HL-60 (cell line): Measurements from ENCODE around the gene CLSTN1.

ENCODE experiments used
- DNase-seq, 2 experiments: peaks; one replicate each; pipeline ENCODE4 v3.0.0-alpha.2; 2010 to 2020; ENCODE audit warnings: low read depth in 1 of 2, low spot score in 1 of 2
- H3K27ac ChIP-seq: fragments of 250-450 bp; sonication (Bioruptor Pico); replicated peaks from 2 replicates; pipeline ENCODE4 v1.5.1; 2020; ENCODE audit warnings: mild to moderate bottlenecking, moderate library complexity
- H3K27me3 ChIP-seq: fragments of 250-450 bp; sonication (Bioruptor Pico); 2 replicates; pipeline ENCODE4 v1.5.1; 2021; ENCODE audit warnings: mild to moderate bottlenecking, moderate library complexity; ENCODE audit not compliant: insufficient read depth, poor library complexity, severe bottlenecking
- H3K4me3 ChIP-seq: replicated peaks from 2 replicates; pipeline ENCODE4 v1.5.1; 2011; ENCODE audit warnings: mild to moderate bottlenecking, control low read depth, low read length; ENCODE audit not compliant: insufficient read depth
- GABPA ChIP-seq: IDR thresholded peaks from 2 replicates; pipeline ENCODE4 v1.6.1; 2012; ENCODE audit warnings: low read depth
- POLR2AphosphoS5 ChIP-seq: IDR thresholded peaks from 2 replicates; pipeline ENCODE4 v1.6.1; 2012; ENCODE audit warnings: low read depth
- SPI1 ChIP-seq: IDR thresholded peaks from 2 replicates; pipeline ENCODE4 v1.6.1; 2012; ENCODE audit warnings: low read depth, mild to moderate bottlenecking, borderline replicate concordance
- TF ChIP-seq, protein P1 (sequence below): IDR thresholded peaks from 2 replicates; pipeline ENCODE4 v1.6.1; 2012; ENCODE audit warnings: low read depth; ENCODE audit not compliant: insufficient replicate concordance
- TF ChIP-seq, protein P2 (sequence below): IDR thresholded peaks from one replicate; pipeline ENCODE4 v1.5.1; 2011; ENCODE audit warnings: low read length, control low read depth, inconsistent platforms; ENCODE audit not compliant: insufficient read depth

CLSTN1 gene

DNA sequence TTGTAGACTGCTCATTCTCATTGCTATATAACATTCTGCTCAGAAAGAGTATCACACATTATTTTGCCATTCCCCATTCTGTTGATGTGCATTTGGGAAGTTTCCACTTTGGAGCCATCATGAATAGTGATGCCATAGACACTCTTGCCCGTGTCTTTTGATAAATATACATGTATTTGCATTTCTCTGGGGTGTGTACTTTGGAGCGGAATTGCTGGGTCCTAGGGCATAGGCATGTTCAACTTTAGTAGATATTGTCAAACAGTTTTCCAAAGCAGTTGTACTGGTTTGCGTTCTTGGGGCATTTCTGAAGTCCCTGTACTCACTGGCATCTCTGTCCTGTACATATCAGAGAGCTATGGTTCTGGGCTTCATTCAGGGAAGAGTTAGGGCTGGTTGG, 120.1 kb downstream of the CLSTN1 start:
- Histone ChIP-seq H3K27ac (no peak overlapping the region), H3K27me3 (no peaks in the 10 kb centered on the region), H3K4me3 (no peak overlapping the region)
- DNase-seq, result no peak
- TF ChIP-seq SPI1 (no peak), GABPA (no peak)
- TF ChIP-seq, protein P1, sequence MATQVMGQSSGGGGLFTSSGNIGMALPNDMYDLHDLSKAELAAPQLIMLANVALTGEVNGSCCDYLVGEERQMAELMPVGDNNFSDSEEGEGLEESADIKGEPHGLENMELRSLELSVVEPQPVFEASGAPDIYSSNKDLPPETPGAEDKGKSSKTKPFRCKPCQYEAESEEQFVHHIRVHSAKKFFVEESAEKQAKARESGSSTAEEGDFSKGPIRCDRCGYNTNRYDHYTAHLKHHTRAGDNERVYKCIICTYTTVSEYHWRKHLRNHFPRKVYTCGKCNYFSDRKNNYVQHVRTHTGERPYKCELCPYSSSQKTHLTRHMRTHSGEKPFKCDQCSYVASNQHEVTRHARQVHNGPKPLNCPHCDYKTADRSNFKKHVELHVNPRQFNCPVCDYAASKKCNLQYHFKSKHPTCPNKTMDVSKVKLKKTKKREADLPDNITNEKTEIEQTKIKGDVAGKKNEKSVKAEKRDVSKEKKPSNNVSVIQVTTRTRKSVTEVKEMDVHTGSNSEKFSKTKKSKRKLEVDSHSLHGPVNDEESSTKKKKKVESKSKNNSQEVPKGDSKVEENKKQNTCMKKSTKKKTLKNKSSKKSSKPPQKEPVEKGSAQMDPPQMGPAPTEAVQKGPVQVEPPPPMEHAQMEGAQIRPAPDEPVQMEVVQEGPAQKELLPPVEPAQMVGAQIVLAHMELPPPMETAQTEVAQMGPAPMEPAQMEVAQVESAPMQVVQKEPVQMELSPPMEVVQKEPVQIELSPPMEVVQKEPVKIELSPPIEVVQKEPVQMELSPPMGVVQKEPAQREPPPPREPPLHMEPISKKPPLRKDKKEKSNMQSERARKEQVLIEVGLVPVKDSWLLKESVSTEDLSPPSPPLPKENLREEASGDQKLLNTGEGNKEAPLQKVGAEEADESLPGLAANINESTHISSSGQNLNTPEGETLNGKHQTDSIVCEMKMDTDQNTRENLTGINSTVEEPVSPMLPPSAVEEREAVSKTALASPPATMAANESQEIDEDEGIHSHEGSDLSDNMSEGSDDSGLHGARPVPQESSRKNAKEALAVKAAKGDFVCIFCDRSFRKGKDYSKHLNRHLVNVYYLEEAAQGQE, result no peak

DNA sequence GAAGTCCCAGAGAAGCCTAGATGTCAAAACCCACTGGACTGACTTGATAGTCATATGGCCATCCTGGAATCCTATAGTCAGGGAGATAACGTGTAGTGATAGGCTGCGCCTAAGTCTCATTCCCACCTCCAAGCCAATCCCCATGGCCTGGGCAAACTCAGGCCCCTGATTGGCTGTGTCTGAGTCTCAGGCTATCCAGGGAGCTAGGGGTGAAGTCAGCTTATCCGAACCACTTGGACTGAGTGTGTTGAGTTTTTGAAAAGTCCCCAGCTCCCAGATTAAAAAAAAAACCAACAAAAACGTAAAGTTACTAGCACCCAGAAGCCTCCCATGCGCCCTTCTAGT, 120.6 kb downstream of the CLSTN1 start:
- no peaks in the 10 kb centered on the region for H3K27me3 ChIP-seq
- H3K27ac ChIP-seq, result no peak overlapping the region
- no peak overlapping the region for H3K4me3 ChIP-seq
- no peak for DNase-seq
- TF ChIP-seq, protein P2, sequence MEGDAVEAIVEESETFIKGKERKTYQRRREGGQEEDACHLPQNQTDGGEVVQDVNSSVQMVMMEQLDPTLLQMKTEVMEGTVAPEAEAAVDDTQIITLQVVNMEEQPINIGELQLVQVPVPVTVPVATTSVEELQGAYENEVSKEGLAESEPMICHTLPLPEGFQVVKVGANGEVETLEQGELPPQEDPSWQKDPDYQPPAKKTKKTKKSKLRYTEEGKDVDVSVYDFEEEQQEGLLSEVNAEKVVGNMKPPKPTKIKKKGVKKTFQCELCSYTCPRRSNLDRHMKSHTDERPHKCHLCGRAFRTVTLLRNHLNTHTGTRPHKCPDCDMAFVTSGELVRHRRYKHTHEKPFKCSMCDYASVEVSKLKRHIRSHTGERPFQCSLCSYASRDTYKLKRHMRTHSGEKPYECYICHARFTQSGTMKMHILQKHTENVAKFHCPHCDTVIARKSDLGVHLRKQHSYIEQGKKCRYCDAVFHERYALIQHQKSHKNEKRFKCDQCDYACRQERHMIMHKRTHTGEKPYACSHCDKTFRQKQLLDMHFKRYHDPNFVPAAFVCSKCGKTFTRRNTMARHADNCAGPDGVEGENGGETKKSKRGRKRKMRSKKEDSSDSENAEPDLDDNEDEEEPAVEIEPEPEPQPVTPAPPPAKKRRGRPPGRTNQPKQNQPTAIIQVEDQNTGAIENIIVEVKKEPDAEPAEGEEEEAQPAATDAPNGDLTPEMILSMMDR, result no peak
- TF ChIP-seq, protein P1, result no peak
- TF ChIP-seq SPI1, result no peak
- no peak for TF ChIP-seq POLR2AphosphoS5
- TF ChIP-seq GABPA, result no peak

DNA sequence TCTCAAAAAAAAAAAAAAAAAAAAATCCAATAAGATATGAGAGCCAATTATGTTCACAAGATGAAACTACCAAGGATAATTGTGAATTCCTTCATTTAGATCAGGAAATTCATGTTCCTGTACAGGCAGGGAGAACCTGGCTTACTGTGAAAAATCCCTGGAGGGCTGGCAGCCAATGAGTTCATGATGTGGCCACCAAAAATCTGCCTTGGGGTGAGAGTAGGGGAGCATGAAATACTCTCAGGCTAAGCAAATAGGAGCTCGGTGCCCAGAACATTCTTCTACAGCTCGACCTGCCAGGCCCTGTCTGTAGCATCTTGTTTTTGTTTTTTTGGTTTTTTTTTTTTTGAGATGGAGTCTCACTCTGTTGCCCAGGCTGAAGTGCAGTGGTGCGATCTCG, 122.1 kb downstream of the CLSTN1 start:
- Histone ChIP-seq H3K4me3 (no peak overlapping the region), H3K27me3 (no peaks in the 10 kb centered on the region), H3K27ac (no peak overlapping the region)
- no peak for DNase-seq
- TF ChIP-seq POLR2AphosphoS5, result no peak
- TF ChIP-seq SPI1, result no peak
- no peak for TF ChIP-seq GABPA
- TF ChIP-seq, protein P1, result no peak
- TF ChIP-seq, protein P2, result no peak

DNA sequence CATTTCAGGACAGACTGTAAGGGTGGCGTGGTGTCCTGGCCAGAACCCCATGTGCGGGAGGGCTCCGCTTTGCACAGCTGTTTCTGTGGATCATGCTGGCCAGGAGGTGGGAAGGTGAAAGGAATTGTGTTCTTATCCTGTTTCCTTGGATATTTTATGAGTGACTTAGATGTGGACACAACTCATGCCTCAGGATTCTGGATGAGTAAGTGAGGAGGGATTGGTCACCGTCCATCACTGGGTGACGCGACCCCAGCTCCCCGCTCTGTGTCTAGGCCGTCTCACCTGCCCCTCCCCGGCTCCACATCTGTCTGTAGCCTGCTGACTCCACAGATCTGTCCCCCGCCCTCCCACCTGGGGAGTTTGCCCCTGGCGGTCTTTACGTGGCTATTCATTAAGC, 123.4 kb downstream of the CLSTN1 start:
- Histone ChIP-seq H3K27me3 (no peaks in the 10 kb centered on the region), H3K4me3 (no peak overlapping the region), H3K27ac (no peak overlapping the region)
- TF ChIP-seq, protein P2, result no peak
- TF ChIP-seq, protein P1, result no peak
- no peak for TF ChIP-seq GABPA
- TF ChIP-seq POLR2AphosphoS5, result no peak
- no peak for TF ChIP-seq SPI1
- no peak for DNase-seq
